Measurements from ENCODE around the gene C6orf136.
A peak's percentile ranks its signal among the peaks of the same experiment; 100 is the strongest.

Gene C6orf136

GRCh38 chr6:30612687-30613248 lies 34.2 kb upstream of the C6orf136 start:
- no peaks in the 10 kb centered on the region for H3K9me2 ChIP-seq (replicated peaks; ENCODE audit: insufficient read depth, low read length)
- H2AFZ ChIP-seq (ENCODE audit: low read depth, low read length, severe bottlenecking), result no peak overlapping the region
- no peaks in the 10 kb centered on the region; the same call in 1 of the 2 replicates for H4K20me1 ChIP-seq (ENCODE audit: low read depth, low read length)
- no peaks in the 10 kb centered on the region for H3K27me3 ChIP-seq (ENCODE audit: low read length)
- no peaks in the 10 kb centered on the region for H3K9me3 ChIP-seq (ENCODE audit: insufficient read depth, low read length)
- peaks cover 60% of the 10 kb centered on the region for H3F3A ChIP-seq (ENCODE audit: insufficient read depth)
- H3K4me2 ChIP-seq (ENCODE audit: low read depth, low read length, poor library complexity, severe bottlenecking), result peak overlapping the region; percentile 1
- H3K79me2 ChIP-seq (ENCODE audit: insufficient read depth, low read length), result peaks cover 36% of the 10 kb centered on the region
- H3K36me3 ChIP-seq (ENCODE audit: low read length), result peaks cover 26% of the 10 kb centered on the region
- H3K9ac ChIP-seq (ENCODE audit: low read length), result no peak overlapping the region
- TF ChIP-seq EZH2phosphoT487 (conservative IDR thresholded peaks at IDR 0.05; ENCODE audit: low read length), result no peak
- TF ChIP-seq, protein P1, sequence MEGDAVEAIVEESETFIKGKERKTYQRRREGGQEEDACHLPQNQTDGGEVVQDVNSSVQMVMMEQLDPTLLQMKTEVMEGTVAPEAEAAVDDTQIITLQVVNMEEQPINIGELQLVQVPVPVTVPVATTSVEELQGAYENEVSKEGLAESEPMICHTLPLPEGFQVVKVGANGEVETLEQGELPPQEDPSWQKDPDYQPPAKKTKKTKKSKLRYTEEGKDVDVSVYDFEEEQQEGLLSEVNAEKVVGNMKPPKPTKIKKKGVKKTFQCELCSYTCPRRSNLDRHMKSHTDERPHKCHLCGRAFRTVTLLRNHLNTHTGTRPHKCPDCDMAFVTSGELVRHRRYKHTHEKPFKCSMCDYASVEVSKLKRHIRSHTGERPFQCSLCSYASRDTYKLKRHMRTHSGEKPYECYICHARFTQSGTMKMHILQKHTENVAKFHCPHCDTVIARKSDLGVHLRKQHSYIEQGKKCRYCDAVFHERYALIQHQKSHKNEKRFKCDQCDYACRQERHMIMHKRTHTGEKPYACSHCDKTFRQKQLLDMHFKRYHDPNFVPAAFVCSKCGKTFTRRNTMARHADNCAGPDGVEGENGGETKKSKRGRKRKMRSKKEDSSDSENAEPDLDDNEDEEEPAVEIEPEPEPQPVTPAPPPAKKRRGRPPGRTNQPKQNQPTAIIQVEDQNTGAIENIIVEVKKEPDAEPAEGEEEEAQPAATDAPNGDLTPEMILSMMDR (IDR thresholded peaks at IDR 0.05; ENCODE audit: insufficient read depth, low read length, poor library complexity, severe bottlenecking), result no peak
- H3K4me3 ChIP-seq (ENCODE audit: insufficient read depth, low read length, poor library complexity, severe bottlenecking), result no peak overlapping the region
- H3K27ac ChIP-seq (ENCODE audit: low read depth, low read length), result no peak overlapping the region

- H3K4me2 ChIP-seq (ENCODE audit: low read depth, low read length, poor library complexity, severe bottlenecking), result peak overlapping the region; percentile 88
- no peaks in the 10 kb centered on the region for H3K9me2 ChIP-seq (replicated peaks; ENCODE audit: insufficient read depth, low read length)
- peaks cover 60% of the 10 kb centered on the region for H3F3A ChIP-seq (ENCODE audit: insufficient read depth)
- no peaks in the 10 kb centered on the region for H3K27me3 ChIP-seq (ENCODE audit: low read length)
- H3K36me3 ChIP-seq (ENCODE audit: low read length), result peaks cover 26% of the 10 kb centered on the region
- H3K9ac ChIP-seq (ENCODE audit: low read length), result 0 out of 2 replicates have a peak overlapping the region, but pooled peaks have one; percentile 93
- H3K27ac ChIP-seq (ENCODE audit: low read depth, low read length), result peak overlapping the region; percentile 91; the same call in 1 of the 2 replicates
- H3K4me3 ChIP-seq (ENCODE audit: insufficient read depth, low read length, poor library complexity, severe bottlenecking), result no peak overlapping the region
- no peaks in the 10 kb centered on the region; the same call in 1 of the 2 replicates for H4K20me1 ChIP-seq (ENCODE audit: low read depth, low read length)
- H3K9me3 ChIP-seq (ENCODE audit: insufficient read depth, low read length), result no peaks in the 10 kb centered on the region
- TF ChIP-seq, protein P1 (IDR thresholded peaks at IDR 0.05; ENCODE audit: insufficient read depth, low read length, poor library complexity, severe bottlenecking), result no peak
- TF ChIP-seq EZH2phosphoT487 (conservative IDR thresholded peaks at IDR 0.05; ENCODE audit: low read length), result no peak
- H2AFZ ChIP-seq (ENCODE audit: low read depth, low read length, severe bottlenecking), result no peak overlapping the region
- H3K79me2 ChIP-seq (ENCODE audit: insufficient read depth, low read length), result peaks cover 42% of the 10 kb centered on the region
Measured at GRCh38 chr6:30613251-30614043, 33.5 kb upstream of the C6orf136 start.

DNA sequence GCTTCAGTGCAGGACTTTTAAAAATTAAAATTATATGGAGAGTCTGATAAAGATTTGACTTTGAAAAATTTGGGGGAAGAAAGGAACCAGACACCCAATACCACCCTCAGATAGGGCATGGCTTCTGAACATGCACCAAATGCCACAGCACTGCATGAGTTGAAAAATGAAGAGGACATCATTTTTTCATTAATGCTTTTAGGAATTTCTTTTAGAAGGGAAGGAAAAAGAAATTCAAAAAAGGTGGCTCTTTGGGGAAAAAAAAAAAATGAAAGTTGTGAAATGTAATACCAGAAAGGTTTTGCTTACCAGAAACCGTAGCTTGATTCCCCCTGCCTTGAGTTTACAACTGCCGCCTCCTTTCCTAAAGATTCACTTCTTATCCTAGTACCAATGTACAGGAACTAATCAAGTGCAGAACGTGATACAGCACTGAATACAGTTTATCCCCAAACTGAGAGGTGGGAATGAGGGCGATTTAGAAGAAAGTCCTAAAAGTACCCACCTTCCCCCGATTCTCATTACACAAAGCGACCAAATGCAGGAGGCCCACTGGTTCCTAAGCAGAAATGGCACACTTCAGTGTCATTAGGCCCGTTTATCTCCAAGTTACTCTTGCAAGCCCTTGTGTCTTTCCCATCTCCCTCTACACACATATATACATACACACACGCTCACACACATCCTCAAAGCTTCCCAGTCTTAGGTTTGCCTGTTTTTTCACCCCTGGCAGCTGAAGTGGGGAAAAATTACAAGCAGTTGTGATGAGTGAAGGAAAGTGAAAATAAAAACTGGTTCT lies 32.7 kb upstream of the C6orf136 start:
- Histone ChIP-seq H2AFZ (ENCODE audit: low read depth, low read length, severe bottlenecking) (no peak overlapping the region), H3K9me3 (ENCODE audit: insufficient read depth, low read length) (no peaks in the 10 kb centered on the region), H3K27me3 (ENCODE audit: low read length) (no peaks in the 10 kb centered on the region), H4K20me1 (ENCODE audit: low read depth, low read length) (no peaks in the 10 kb centered on the region; the same call in 1 of the 2 replicates), H3F3A (ENCODE audit: insufficient read depth) (peaks cover 60% of the 10 kb centered on the region), H3K36me3 (ENCODE audit: low read length) (peaks cover 23% of the 10 kb centered on the region), H3K9ac (ENCODE audit: low read length) (peak overlapping the region; percentile 93), H3K4me2 (ENCODE audit: low read depth, low read length, poor library complexity, severe bottlenecking) (peak overlapping the region; percentile 88), H3K4me3 (ENCODE audit: insufficient read depth, low read length, poor library complexity, severe bottlenecking) (peak overlapping the region; percentile 51), H3K9me2 (replicated peaks; ENCODE audit: insufficient read depth, low read length) (no peaks in the 10 kb centered on the region), H3K79me2 (ENCODE audit: insufficient read depth, low read length) (peaks cover 50% of the 10 kb centered on the region), H3K27ac (ENCODE audit: low read depth, low read length) (peak overlapping the region; percentile 91)
- no peak for TF ChIP-seq EZH2phosphoT487 (conservative IDR thresholded peaks at IDR 0.05; ENCODE audit: low read length)
